Stomach smooth muscle (tissue), 2 donors: ENCODE results near the gene KRT38.

Source experiments
- H3K27ac ChIP-seq: one replicate; pipeline ENCODE4 v1.7.0; 2013; ENCODE audit warnings: mild to moderate bottlenecking, low read length, inconsistent platforms
- H3K27me3 ChIP-seq, 2 donors: one replicate each; pipeline ENCODE4 v1.7.0; 2013; ENCODE audit warnings: low read length in 2 of 2; ENCODE audit not compliant: insufficient read depth in 2 of 2, control insufficient read depth in 1 of 2
- H3K36me3 ChIP-seq, 2 donors: one replicate each; pipeline ENCODE4 v1.7.0; 2013; ENCODE audit warnings: low read length in 2 of 2; ENCODE audit not compliant: control insufficient read depth in 2 of 2, insufficient read depth in 2 of 2
- H3K4me1 ChIP-seq: one replicate; pipeline ENCODE4 v1.7.0; 2013; ENCODE audit warnings: low read length; ENCODE audit not compliant: control insufficient read depth, insufficient read depth
- H3K4me3 ChIP-seq, 2 donors: one replicate each; pipeline ENCODE4 v1.7.0; 2013; ENCODE audit warnings: low read length in 2 of 2
- H3K9ac ChIP-seq, 2 donors: one replicate each; pipeline ENCODE4 v1.7.0; 2013; ENCODE audit warnings: low read length in 2 of 2, mild to moderate bottlenecking in 1 of 2
- H3K9me3 ChIP-seq, 2 donors: one replicate each; pipeline ENCODE4 v1.7.0; 2013; ENCODE audit warnings: low read length in 2 of 2; ENCODE audit not compliant: control insufficient read depth in 2 of 2
- donor health status: healthy.
- donor health status: Pancreatic carcinoma.

The KRT38 gene

GRCh38 chr17:41413982-41414381, 26.8 kb downstream of the KRT38 start:
- H3K4me1 ChIP-seq: no peaks in the 10 kb centered on the region
- H3K4me3 ChIP-seq: no peak overlapping the region
- H3K9ac ChIP-seq: no peak overlapping the region
- no peaks in the 10 kb centered on the region for H3K9me3 ChIP-seq
- H3K27me3 ChIP-seq: no peaks in the 10 kb centered on the region
- H3K27ac ChIP-seq: no peak overlapping the region
- H3K36me3 ChIP-seq: no peaks in the 10 kb centered on the region

GRCh38 chr17:41413353-41413957, 27.3 kb downstream of the KRT38 start:
- Histone ChIP-seq H3K9ac (no peak overlapping the region), H3K36me3 (no peaks in the 10 kb centered on the region), H3K27ac (no peak overlapping the region), H3K4me3 (no peak overlapping the region), H3K27me3 (peaks cover 0 to under 1% of the 10 kb centered on the region in 2 donors), H3K9me3 (no peaks in the 10 kb centered on the region), H3K4me1 (no peaks in the 10 kb centered on the region)

- H3K9me3 ChIP-seq: no peaks in the 10 kb centered on the region
- no peak overlapping the region for H3K9ac ChIP-seq
- no peaks in the 10 kb centered on the region for H3K4me1 ChIP-seq
- no peaks in the 10 kb centered on the region for H3K36me3 ChIP-seq
- H3K4me3 ChIP-seq: no peak overlapping the region
- H3K27me3 ChIP-seq: peaks cover 0 to 2% of the 10 kb centered on the region in 2 donors
- H3K27ac ChIP-seq: no peak overlapping the region
These were observed 29.5 kb downstream of the KRT38 start for GRCh38 chr17:41411072-41411840.

GRCh38 chr17:41407226-41407625, 33.6 kb downstream of the KRT38 start:
- Histone ChIP-seq H3K27me3 (peaks cover 0 to 2% of the 10 kb centered on the region in 2 donors), H3K36me3 (no peaks in the 10 kb centered on the region), H3K9ac (no peak overlapping the region), H3K9me3 (no peaks in the 10 kb centered on the region), H3K4me3 (no peak overlapping the region), H3K4me1 (peaks cover 4% of the 10 kb centered on the region), H3K27ac (no peak overlapping the region)

GRCh38 chr17:41406205-41406604, 34.6 kb downstream of the KRT38 start:
- H3K27ac ChIP-seq: no peak overlapping the region
- peaks cover 4% of the 10 kb centered on the region for H3K4me1 ChIP-seq

GRCh38 chr17:41404024-41404671, 36.6 kb downstream of the KRT38 start:
- Histone ChIP-seq H3K9me3 (no peaks in the 10 kb centered on the region), H3K27me3 (peaks cover 0 to 2% of the 10 kb centered on the region in 2 donors), H3K27ac (no peak overlapping the region), H3K4me1 (peaks cover 4% of the 10 kb centered on the region), H3K36me3 (no peaks in the 10 kb centered on the region), H3K9ac (no peak overlapping the region), H3K4me3 (no peak overlapping the region)

More at GRCh38 chr17:41406205-41406604, 34.6 kb downstream of the KRT38 start:
- H3K27me3 ChIP-seq: peaks cover 0 to 2% of the 10 kb centered on the region in 2 donors
- H3K9ac ChIP-seq: no peak overlapping the region
- no peaks in the 10 kb centered on the region for H3K9me3 ChIP-seq
- no peaks in the 10 kb centered on the region for H3K36me3 ChIP-seq
- H3K4me3 ChIP-seq: no peak overlapping the region

- H3K4me3 ChIP-seq: no peak overlapping the region
- H3K27me3 ChIP-seq: peaks cover 0 to 2% of the 10 kb centered on the region in 2 donors
- no peak overlapping the region for H3K27ac ChIP-seq
- H3K9me3 ChIP-seq: no peaks in the 10 kb centered on the region
- no peak overlapping the region for H3K9ac ChIP-seq
- no peaks in the 10 kb centered on the region for H3K36me3 ChIP-seq
- peaks cover 4% of the 10 kb centered on the region for H3K4me1 ChIP-seq
These were observed 37.3 kb downstream of the KRT38 start for GRCh38 chr17:41403404-41404023.

- H3K9ac ChIP-seq: no peak overlapping the region
- no peaks in the 10 kb centered on the region for H3K27me3 ChIP-seq
- no peaks in the 10 kb centered on the region for H3K36me3 ChIP-seq
- no peaks in the 10 kb centered on the region for H3K9me3 ChIP-seq
- no peak overlapping the region for H3K4me3 ChIP-seq
- peaks cover 4% of the 10 kb centered on the region for H3K4me1 ChIP-seq
- no peak overlapping the region for H3K27ac ChIP-seq
These were observed 38.6 kb downstream of the KRT38 start for GRCh38 chr17:41402161-41402560.

- no peak within 1 kb of the TSS for H3K9ac ChIP-seq
- H3K4me1 ChIP-seq: no peaks in the 10 kb centered on the region
- no peak within 1 kb of the TSS for H3K4me3 ChIP-seq
- H3K9me3 ChIP-seq: no peaks in the 10 kb centered on the region
- no peaks in the 10 kb centered on the region for H3K27me3 ChIP-seq
- H3K36me3 ChIP-seq: no peaks in the 10 kb centered on the region
- H3K27ac ChIP-seq: no peak within 1 kb of the TSS
These were observed 43.7 kb downstream of the KRT38 start, which contains the start of gene KRT31 for GRCh38 chr17:41396996-41397660. KRT31 (minus strand) TSS chr17:41397608; CDS start chr17:41397539, 69 bp downstream.

GRCh38 chr17:41396340-41396739, 44.4 kb downstream of the KRT38 start:
- Histone ChIP-seq H3K4me1 (no peaks in the 10 kb centered on the region), H3K27me3 (no peaks in the 10 kb centered on the region), H3K9ac (no peak overlapping the region), H3K9me3 (no peaks in the 10 kb centered on the region), H3K27ac (no peak overlapping the region), H3K4me3 (no peak overlapping the region), H3K36me3 (no peaks in the 10 kb centered on the region)
